IPS DF 6.9 (cell line): ENCODE measurements around the gene MKS1.

Experiments used
- DNase-seq: peaks from one replicate; pipeline ENCODE4 v3.0.0-alpha.2; 2013; ENCODE audit warnings: low read depth, low spot score
- H3K27ac ChIP-seq: one replicate; pipeline ENCODE4 v1.5.1; 2013; ENCODE audit warnings: low read length, control low read depth
- H3K27me3 ChIP-seq: 2 replicates; pipeline ENCODE4 v1.6.1; 2013; ENCODE audit warnings: mild to moderate bottlenecking, low read length; ENCODE audit not compliant: control insufficient read depth, insufficient read depth
- H3K36me3 ChIP-seq: 2 replicates; pipeline ENCODE4 v1.6.1; 2013; ENCODE audit warnings: low read length; ENCODE audit not compliant: control insufficient read depth, insufficient read depth
- H3K4me1 ChIP-seq: 2 replicates; pipeline ENCODE4 v1.6.1; 2013; ENCODE audit warnings: low read length; ENCODE audit not compliant: control insufficient read depth, insufficient read depth
- H3K4me3 ChIP-seq: 2 replicates; pipeline ENCODE4 v1.5.1; 2013; ENCODE audit warnings: mild to moderate bottlenecking, low read length
- H3K9me3 ChIP-seq: 2 replicates; pipeline ENCODE4 v1.6.1; 2013; ENCODE audit warnings: low read length, inconsistent platforms; ENCODE audit not compliant: control insufficient read depth, insufficient read depth
- WGBS: extraction: QIAGEN DNeasy Blood & Tissue Kit; methylation state at CpG from one replicate; pipeline ENCODE4 v1.1.7; 2013; ENCODE audit warnings: mixed read lengths, missing lambda C conversion rate; ENCODE audit not compliant: insufficient read length, insufficient coverage; 5-methylcytosine and 5-hydroxymethylcytosine counted together

MKS1 gene

DNA sequence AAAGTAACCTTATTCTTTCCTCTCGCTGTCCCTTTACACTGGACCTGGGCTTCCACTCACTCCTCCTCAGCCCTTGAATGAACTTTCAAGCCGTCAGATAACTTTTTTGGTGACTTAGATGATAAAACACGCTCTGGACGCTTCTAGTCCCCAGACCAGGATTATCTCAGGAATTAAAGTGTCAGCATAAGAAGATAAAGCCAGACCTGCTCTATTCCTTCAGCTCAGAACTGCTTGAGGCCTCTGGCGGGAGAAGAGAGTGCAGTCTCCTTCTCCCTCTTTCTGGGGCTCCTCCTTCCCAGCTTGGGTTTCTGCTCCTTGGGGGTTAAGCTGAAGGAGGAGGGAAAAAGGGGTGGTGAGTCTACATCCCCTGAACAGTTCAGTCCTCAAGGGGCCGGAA, 25.9 kb upstream of the MKS1 start:
- no peak overlapping the region for H3K27ac ChIP-seq
- H3K9me3 ChIP-seq: no peaks in the 10 kb centered on the region
- H3K36me3 ChIP-seq: no peaks in the 10 kb centered on the region
- peaks cover 1% of the 10 kb centered on the region; the same call in 1 of the 2 replicates for H3K4me1 ChIP-seq
- no CpG with 5 or more reads among the region's 6 CpGs for WGBS
- peaks cover 14% of the 10 kb centered on the region for H3K27me3 ChIP-seq
- H3K4me3 ChIP-seq: no peak overlapping the region
- DNase-seq: no peak

DNA sequence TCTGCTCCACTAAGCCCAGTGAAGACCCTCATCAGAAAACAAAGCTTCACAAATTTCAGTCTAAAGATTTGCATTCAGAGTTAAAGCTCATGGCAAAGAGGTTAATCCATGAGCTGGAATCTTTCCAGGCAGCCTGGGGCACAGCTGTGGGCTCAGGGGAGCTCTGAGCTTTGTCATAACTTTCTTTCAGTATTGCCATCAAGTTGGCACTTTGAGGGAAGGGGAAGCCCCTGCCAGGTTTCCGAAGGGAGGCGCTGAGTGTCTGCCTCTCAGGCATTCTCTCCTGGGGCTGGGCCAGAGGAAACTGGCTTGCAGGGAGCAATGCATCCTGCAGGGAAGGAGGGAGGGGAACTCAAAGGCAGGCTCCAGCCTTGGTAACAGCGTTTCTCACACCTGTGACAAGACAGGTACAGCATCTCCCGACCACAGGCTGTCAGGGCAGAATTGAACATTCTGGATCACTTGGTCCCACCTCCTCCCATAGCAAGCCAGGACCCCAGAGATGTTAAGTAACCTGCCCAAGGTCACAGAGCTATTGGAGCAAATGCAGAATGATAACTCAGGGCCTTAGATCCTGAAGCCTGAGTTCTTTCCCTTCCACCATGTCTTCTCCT, 23.2 kb upstream of the MKS1 start:
- no peaks in the 10 kb centered on the region for H3K9me3 ChIP-seq
- no peak overlapping the region for H3K4me3 ChIP-seq
- H3K36me3 ChIP-seq: no peaks in the 10 kb centered on the region
- DNase-seq: no peak
- H3K4me1 ChIP-seq: no peaks in the 10 kb centered on the region
- H3K27me3 ChIP-seq: no peaks in the 10 kb centered on the region
- no CpG with 5 or more reads among the region's 4 CpGs for WGBS
- H3K27ac ChIP-seq: no peak overlapping the region

DNA sequence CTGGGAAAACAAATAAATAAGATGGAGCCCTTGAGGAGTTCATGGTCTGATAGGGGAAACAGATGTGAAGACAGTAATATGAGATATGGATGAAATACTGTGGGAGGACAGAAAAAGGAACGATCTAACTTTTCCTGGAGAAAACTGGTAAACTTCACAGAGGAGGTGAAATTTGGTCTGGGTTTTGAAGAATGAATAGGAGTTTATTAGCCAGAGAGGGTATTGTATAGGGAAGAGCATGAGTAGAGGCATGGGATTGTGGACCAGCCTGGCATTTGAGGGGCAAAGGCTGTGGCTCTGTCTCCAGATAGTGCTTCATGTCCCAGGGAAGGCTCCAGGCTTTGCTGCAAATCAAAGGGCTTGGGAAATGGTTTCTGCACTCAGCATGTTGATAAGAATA, 20.9 kb upstream of the MKS1 start:
- DNase-seq: no peak
- Histone ChIP-seq H3K27ac (no peak overlapping the region), H3K4me3 (no peak overlapping the region), H3K9me3 (no peaks in the 10 kb centered on the region), H3K36me3 (no peaks in the 10 kb centered on the region), H3K4me1 (no peaks in the 10 kb centered on the region), H3K27me3 (no peaks in the 10 kb centered on the region)
- WGBS: no CpG with 5 or more reads among the region's 1 CpG

DNA sequence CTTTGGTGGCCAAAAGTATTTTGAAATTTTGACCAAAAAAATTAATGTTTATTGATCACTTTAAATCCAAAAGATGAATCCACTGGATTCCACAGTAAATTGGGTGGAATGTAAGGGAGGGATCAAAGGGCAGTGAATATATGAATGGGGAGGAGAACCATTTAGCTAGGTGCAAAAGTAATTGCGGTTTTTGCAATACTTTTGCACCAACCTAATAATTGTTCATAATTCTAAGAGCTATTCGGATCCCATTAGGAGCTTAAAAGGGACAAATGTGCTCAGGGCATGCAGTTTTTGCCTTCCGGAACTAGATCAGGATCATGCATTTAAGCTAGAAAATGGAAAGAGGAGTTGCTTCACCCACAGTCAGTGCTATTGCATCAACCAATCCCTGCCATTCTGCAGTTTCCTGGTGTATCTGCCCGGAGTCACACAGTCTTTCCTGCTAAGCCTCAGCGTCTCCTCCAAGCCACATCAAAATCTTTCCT, 19.1 kb upstream of the MKS1 start, which contains the start of gene LPO:
Gene LPO (plus strand): TSS at position 438 of the 488 bp plus-strand sequence. CDS start 4,396 bp downstream, outside the sequence.
- no peak for DNase-seq
- Histone ChIP-seq H3K4me3 (no peak within 1 kb of the TSS), H3K27me3 (no peaks in the 10 kb centered on the region), H3K27ac (no peak within 1 kb of the TSS), H3K36me3 (no peaks in the 10 kb centered on the region), H3K4me1 (no peaks in the 10 kb centered on the region), H3K9me3 (no peaks in the 10 kb centered on the region)
- WGBS: no CpG with 5 or more reads among the region's 5 CpGs

DNA sequence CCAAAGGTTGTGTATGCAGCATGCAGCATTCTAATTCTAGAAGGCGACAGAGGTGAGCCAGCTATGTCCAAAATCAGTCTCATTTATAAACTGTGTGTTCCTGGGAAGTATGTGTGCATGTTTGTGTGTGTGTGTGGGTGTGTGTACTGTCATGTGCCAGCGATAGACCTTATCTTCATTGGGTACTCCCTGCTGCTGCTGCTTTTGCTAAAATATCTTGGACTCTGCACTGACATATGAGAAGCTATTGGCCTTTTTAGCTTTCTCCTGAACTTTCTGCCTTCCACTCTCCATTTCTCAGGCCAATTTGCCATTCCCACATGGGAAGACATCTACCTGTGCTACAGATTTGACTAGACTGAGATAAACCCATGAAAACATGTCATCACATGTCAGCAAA, 17.3 kb upstream of the MKS1 start:
- WGBS: no CpG with 5 or more reads among the region's 2 CpGs
- H3K27me3 ChIP-seq: no peaks in the 10 kb centered on the region
- no peaks in the 10 kb centered on the region for H3K36me3 ChIP-seq
- no peaks in the 10 kb centered on the region for H3K4me1 ChIP-seq
- H3K9me3 ChIP-seq: no peaks in the 10 kb centered on the region
- no peak overlapping the region for H3K4me3 ChIP-seq
- H3K27ac ChIP-seq: no peak overlapping the region
- DNase-seq: no peak

DNA sequence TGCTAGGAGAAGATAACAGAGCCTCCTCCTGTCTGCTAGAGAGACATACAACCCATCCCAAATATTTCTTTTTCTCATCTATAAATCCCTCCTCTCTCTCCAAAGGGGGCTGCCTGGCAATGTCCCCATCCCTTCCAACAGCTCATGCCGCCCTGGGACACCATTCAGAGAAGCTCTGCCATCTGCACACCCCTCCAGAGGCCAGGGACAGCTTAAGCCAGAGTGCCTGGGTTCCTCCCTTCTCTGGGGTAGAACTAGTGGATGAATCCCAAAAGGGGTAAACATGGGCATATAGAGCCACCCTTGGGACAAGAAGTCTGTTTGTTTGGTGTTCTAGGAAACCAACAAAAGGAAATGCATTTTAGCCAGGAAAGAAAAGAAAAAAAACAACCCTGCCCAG, 16.8 kb upstream of the MKS1 start:
- H3K27ac ChIP-seq: no peak overlapping the region
- no CpG with 5 or more reads among the region's 1 CpG for WGBS
- H3K9me3 ChIP-seq: no peaks in the 10 kb centered on the region
- no peaks in the 10 kb centered on the region for H3K27me3 ChIP-seq
- no peak overlapping the region for H3K4me3 ChIP-seq
- no peak for DNase-seq
- no peaks in the 10 kb centered on the region for H3K36me3 ChIP-seq
- no peaks in the 10 kb centered on the region for H3K4me1 ChIP-seq

DNA sequence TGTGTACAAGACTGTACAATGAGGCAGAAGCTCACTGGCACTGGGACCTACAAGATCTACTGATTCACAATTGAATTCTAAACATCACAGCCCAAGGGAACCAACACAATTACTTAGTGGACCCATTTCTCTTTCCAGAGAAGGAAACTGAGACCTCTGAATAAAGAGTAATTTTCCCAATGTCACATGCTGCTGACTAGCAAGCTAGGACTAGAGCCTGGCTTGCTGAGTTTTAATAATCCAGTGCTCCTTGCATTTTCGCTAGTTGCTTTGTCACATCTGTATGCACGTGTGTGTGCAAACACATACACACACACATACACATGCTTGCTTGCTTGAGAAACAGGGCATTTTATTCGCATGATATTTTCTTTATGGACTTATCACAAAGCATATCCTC, 15.5 kb upstream of the MKS1 start:
- Histone ChIP-seq H3K4me1 (no peaks in the 10 kb centered on the region), H3K9me3 (no peaks in the 10 kb centered on the region), H3K27ac (no peak overlapping the region), H3K36me3 (no peaks in the 10 kb centered on the region), H3K4me3 (no peak overlapping the region), H3K27me3 (no peaks in the 10 kb centered on the region)
- DNase-seq: no peak
- no CpG with 5 or more reads among the region's 3 CpGs for WGBS

DNA sequence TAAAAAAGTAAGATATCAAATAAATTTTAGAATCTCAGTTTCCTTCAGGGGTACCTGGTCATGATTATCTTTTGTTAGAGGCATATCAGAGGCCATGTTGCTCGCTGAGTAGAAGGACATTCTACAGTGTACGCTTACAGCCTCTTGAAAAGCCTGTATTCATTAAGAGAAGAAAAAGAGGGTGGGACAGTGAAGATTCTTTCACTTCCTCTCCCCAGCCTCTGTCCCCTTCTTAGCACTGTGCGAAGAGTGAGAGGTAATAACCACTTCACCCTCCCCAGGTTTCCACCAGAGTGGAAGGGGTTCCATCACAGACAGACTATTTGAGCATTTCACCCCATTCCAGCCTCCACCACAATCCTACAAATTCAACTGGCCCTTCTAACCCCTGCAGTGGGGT, 14.5 kb upstream of the MKS1 start:
- Histone ChIP-seq H3K36me3 (no peaks in the 10 kb centered on the region), H3K9me3 (no peaks in the 10 kb centered on the region), H3K4me3 (no peak overlapping the region), H3K4me1 (peaks cover 5% of the 10 kb centered on the region; the same call in 1 of the 2 replicates), H3K27me3 (no peaks in the 10 kb centered on the region), H3K27ac (no peak overlapping the region)
- WGBS: no CpG with 5 or more reads among the region's 3 CpGs
- no peak for DNase-seq

DNA sequence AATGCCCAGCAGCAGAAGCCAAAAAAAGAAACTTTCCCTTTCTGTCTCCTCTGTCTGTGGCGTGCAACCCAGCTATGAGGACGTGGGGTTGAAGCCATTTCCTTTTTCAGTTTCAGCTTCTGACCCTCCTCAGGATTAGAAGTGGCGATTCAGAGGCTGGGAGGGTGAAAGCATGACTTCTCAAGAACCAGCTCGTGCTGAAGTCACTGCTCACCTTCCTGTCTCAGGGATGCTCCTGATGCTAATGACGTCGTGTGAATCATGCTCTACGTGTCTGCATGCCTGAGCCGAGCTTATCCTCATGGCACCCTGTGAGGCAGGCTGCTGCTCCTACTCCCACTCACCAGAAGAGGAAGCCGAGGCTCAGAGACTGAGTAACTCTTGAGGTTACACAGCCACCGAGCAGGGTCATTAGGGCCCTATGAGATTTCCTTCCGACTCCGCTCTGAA, 13.7 kb upstream of the MKS1 start:
- no peak overlapping the region for H3K27ac ChIP-seq
- H3K36me3 ChIP-seq: no peaks in the 10 kb centered on the region
- no peak overlapping the region for H3K4me3 ChIP-seq
- no CpG with 5 or more reads among the region's 12 CpGs for WGBS
- H3K4me1 ChIP-seq: peaks cover 6% of the 10 kb centered on the region; the same call in 1 of the 2 replicates
- no peaks in the 10 kb centered on the region for H3K9me3 ChIP-seq
- no peaks in the 10 kb centered on the region for H3K27me3 ChIP-seq
- no peak for DNase-seq

DNA sequence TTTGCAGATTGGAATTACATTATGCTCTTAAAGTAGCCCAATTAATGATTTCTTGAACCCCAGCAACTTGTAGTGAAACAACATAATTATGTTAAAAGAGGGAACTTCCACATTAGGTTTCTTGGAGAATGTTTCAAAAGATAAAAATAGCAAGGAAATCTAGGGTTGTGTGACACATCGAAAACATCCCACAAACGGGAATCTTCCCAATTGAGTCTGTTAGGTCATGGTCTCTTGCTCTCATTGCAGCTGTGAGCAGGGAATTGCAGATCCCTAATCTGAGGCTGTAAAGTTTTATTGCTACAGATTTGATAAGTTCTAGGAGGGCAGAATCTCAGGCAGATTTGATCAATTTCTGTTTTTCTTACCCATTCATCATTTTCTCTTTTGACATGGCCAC, 12.6 kb upstream of the MKS1 start:
- WGBS: no CpG with 5 or more reads among the region's 2 CpGs
- Histone ChIP-seq H3K27ac (no peak overlapping the region), H3K27me3 (no peaks in the 10 kb centered on the region), H3K36me3 (no peaks in the 10 kb centered on the region), H3K9me3 (no peaks in the 10 kb centered on the region), H3K4me1 (peaks cover 6% of the 10 kb centered on the region; the same call in 1 of the 2 replicates), H3K4me3 (no peak overlapping the region)
- no peak for DNase-seq

DNA sequence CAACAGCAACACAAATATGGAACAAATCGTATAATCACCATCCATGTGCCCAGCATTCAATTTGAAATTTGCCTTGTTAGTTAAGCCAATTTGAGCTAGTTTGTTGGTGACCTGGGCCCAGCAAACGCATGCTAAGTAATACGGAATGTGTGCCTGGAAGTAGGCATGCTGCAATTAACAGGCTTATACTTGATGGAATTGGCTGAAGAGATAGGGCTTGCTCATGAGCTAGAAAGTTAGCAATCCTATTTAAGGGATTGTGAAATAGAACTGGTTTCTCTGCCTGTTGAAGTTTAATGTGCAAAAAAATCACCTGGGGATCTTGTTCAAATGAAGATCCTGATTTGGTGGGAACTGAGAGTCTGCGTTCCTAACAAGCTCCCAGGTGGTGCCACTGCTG, 10.8 kb upstream of the MKS1 start:
- Histone ChIP-seq H3K4me1 (peaks cover 6% of the 10 kb centered on the region; the same call in 1 of the 2 replicates), H3K27me3 (no peaks in the 10 kb centered on the region), H3K9me3 (no peaks in the 10 kb centered on the region), H3K4me3 (no peak overlapping the region), H3K27ac (no peak overlapping the region), H3K36me3 (no peaks in the 10 kb centered on the region)
- no CpG with 5 or more reads among the region's 4 CpGs for WGBS
- DNase-seq: no peak
